ENCODE measurements around the gene RGS3.
A peak's percentile ranks its signal among the peaks of the same experiment; 100 is the strongest.

RGS3 gene

DNA sequence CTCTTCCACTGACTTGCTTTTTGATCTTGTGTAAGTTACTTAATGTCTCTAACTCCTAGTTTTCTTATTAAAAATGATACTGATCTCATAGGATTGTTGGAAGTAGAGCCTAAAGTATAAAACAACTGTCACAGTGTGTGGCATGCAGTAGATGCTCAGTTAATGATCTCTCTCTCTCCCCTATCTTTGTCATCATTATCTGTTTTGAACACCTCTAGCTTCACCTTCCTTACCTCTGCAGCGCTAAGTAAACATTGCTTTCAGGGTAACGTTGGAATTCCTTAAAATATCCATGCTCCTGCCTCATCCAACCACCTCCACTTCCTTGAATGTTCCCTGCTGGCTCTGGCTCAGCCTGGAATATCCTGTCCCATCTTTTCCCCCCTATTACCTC lies 110.4 kb downstream of the RGS3 start:
- H3K4me3 Mint-ChIP-seq, result no peak overlapping the region
- H3K4me1 Mint-ChIP-seq (ENCODE audit: low read depth), result peaks cover 28% of the 10 kb centered on the region
- H3K36me3 Mint-ChIP-seq (ENCODE audit: low read depth), result no peaks in the 10 kb centered on the region
- no peaks in the 10 kb centered on the region for H3K27me3 Mint-ChIP-seq (ENCODE audit: low read depth)
- no peak overlapping the region for H3K27ac Mint-ChIP-seq
- no peaks in the 10 kb centered on the region for H3K9me3 Mint-ChIP-seq

DNA sequence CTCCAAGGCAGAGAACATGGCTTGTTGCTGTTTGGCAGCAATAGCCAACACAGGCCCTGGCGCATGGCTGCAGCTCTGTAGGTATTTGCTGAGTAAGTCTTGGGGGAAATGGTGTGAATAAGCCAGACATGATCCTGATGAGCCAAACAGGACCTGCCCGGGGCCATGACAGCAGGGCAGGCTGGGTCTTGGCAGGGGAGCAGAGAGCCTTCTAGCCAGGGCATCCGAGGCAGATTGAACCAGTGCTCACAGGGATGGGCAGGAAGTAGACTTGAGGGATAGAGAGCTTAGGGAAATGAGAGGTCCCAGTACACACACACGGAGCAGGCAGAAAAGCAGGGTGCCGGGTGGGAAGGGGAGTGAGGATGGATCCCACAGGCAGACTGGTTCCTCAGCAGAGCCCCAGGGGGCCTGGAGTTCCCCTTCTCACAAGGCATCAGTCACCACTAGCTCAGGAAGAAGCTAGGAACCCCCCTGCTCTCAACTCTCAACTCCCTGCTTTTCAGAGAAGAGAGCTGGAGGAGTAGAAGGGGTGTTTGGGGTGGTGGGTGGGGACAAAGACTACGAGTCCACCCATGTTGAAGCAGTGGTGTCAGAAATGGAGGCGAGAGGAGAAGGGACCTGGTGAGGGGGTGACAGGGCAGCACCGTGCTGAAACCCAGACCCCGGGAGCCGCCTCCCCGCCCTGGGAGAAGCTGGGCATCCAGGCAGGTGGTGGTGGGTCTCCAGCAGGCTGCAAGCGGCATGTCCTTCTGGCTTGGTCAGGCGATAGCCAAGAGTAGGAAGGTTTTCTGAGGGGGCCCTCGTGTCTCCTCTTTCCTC lies 111.1 kb downstream of the RGS3 start:
- H3K27ac Mint-ChIP-seq, result no peak overlapping the region
- H3K4me1 Mint-ChIP-seq (ENCODE audit: low read depth), result peaks cover 35% of the 10 kb centered on the region
- H3K4me3 Mint-ChIP-seq, result no peak overlapping the region

DNA sequence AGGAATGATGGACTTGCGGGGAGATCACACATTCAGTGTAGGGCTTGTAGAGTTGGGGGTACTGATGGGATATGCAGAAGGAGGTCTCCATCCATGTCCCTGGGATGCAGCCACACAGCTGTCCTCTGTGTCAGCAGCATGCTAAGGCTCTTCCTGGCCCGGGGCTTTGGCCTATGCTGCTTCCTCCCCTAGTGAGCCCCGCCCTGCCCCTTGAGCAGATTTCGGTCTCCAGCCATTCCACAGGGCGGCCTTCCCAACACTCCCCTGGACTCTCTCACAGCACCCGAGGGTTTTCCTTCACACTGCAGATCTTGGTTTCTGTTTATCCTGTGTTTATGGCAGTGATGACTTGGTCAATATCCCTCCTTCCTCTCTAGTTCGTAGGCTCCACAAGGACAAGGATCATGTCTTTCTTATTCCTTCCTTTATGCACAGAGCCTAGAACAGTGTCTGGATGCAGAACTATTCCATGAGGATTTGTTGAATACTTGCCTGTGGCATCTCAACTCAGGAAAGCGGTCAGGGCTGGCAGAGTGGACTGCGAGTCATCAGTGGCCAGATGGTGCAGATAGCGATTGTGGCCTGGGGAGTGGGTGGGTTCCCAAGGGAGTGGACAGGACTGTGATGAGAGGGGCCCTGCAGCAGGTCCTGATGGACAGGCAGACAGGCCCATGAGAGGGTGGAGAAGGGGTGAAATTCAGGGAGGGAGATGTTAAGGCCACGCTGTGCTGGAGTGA lies 114.2 kb downstream of the RGS3 start:
- H3K27me3 Mint-ChIP-seq (ENCODE audit: low read depth), result no peaks in the 10 kb centered on the region
- H3K4me1 Mint-ChIP-seq (ENCODE audit: low read depth), result peaks cover 52% of the 10 kb centered on the region
- no peaks in the 10 kb centered on the region for H3K36me3 Mint-ChIP-seq (ENCODE audit: low read depth)
- H3K27ac Mint-ChIP-seq, result peak overlapping the region; percentile 82
- peak overlapping the region; percentile 33 for H3K4me3 Mint-ChIP-seq
- H3K9me3 Mint-ChIP-seq, result no peaks in the 10 kb centered on the region

More for the DNA sequence above, 111.1 kb downstream of the RGS3 start:
- Mint-ChIP-seq H3K9me3 (no peaks in the 10 kb centered on the region), H3K36me3 (ENCODE audit: low read depth) (no peaks in the 10 kb centered on the region), H3K27me3 (ENCODE audit: low read depth) (no peaks in the 10 kb centered on the region)

DNA sequence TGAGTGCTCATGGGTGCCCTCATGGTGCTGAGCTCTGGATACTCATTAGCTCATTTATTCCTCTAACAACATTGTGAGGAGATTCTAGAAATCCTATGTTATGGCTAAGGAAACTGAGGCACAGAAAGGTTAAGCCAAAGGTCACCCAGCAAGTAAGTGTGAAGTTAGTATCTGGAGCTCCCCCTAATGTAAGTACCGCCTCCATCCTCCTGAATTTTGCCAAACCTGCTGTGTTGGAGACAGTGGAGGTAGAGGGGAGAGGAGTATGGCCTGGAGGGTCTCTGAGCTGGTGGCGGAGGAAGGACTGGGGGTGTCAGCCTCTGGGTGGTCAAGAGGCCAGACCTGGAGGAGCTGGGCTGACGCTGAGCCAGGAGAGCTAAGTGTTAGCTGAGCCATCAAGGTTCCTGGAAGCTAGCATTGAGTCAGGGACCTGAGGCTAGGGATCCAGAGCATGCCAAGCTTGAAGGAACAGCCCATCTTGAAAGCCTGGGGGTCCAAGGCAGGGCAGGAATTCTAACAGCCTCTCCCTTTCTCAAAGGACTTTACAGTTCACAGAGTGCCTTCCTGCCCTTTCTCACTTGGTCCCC lies 114.8 kb downstream of the RGS3 start:
- H3K9me3 Mint-ChIP-seq, result no peaks in the 10 kb centered on the region
- no peaks in the 10 kb centered on the region for H3K27me3 Mint-ChIP-seq (ENCODE audit: low read depth)
- H3K27ac Mint-ChIP-seq, result peak overlapping the region; percentile 82
- H3K36me3 Mint-ChIP-seq (ENCODE audit: low read depth), result peaks cover 2% of the 10 kb centered on the region
- H3K4me1 Mint-ChIP-seq (ENCODE audit: low read depth), result peaks cover 52% of the 10 kb centered on the region
- peak overlapping the region; percentile 62 for H3K4me3 Mint-ChIP-seq

DNA sequence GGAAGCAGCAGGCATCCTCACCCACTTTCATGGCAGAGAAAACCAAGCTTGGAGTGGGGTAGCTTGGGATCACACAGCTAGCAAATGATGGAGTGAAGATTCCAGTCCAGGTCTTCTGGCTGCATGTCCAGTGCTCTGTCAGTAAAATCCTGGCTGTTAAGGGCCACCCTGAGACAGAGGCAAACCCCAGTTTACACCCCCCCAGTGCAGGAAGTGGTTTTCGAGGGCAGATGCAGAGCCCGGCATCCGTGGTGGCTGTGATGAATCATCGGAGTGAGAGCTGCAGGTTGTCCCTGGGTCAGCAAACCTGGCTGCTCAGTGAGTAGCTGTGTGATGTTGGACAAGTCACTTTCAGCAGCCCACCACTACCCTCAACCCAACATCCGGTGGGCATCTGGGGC lies 115.4 kb downstream of the RGS3 start:
- Mint-ChIP-seq H3K9me3 (no peaks in the 10 kb centered on the region), H3K4me1 (ENCODE audit: low read depth) (peaks cover 51% of the 10 kb centered on the region), H3K27ac (peak overlapping the region; percentile 82), H3K36me3 (ENCODE audit: low read depth) (peaks cover 6% of the 10 kb centered on the region), H3K27me3 (ENCODE audit: low read depth) (no peaks in the 10 kb centered on the region), H3K4me3 (peak overlapping the region; percentile 62)

DNA sequence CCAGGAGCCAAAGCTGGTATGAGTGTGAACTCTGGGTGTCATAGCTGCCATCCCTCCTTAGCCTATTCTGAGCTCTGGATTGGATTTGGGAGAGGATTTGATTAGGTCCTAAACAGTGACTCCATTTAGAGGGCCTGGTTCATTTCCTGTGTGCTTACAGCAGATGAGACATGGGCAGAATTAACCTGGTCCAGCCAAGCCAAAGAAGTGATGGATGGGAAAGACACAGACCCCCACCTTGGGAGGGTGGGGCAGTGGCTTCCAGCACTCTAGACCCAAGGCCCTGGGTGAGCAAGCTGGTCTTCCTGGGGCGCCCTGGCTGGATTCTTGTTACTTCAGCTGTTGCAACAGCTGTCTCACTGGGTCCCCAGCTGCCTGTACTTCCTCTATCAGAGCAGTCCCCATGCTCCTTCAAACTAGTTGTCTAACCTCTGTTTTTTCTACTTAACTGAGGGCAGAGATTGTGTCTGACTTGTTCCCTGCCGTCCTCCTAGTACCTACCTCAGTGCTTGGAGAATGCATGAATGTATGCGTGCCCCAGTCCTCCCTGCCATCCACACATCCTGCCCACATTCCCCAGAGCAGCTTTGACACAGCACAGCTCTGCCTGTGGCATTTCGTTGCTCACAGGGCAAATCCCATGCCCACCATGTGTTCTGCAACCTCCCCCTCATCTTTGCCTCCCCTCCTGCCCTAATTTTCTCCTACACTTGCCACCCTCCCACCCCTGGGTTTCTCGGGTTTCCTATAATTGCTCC lies 115.9 kb downstream of the RGS3 start:
- H3K4me1 Mint-ChIP-seq (ENCODE audit: low read depth), result peaks cover 45% of the 10 kb centered on the region

DNA sequence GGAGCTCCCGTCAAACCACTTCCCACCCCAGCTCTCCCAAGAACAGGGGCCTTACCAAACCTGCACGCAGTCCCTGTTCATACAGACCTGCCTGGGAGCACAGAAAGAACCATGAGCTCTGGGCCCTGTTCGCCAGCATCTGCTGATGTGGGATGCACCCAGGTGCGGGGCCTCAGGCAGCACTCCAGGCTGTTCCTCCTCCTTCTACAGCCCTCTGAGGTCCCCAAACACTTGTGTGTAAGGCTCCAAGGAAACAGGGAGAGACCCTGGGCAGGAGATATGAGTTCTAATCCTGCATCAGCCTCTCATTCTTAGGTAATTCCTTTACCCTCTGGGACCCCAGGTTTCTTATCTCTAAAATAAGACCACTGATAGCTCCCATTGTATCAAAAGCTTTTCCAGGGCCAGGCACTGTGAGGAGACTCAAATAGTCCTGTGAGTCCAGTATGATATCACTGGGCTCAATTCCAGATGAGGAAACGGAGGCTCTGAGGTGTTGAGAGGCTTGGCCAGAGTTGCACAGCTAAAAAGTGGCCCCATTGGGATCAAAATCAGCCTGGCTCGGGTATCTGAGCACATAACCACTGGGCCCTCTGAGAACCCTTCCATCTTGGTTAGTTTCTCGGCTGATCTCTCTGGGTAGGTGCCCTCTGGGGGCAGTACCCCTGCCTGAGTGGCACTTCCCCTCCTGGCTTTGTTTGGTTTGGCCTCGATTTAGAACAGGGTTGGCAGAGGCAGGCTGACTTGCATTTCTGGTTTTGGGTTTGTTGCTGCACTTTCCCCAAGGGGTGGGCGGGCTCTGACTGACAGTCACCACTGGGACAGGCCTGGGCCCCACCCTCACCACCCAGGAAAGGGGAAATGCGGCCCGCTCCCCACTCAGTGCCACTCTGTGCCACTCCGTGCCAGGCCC lies 116.8 kb downstream of the RGS3 start:
- H3K36me3 Mint-ChIP-seq (ENCODE audit: low read depth), result peaks cover 7% of the 10 kb centered on the region
- peaks cover 49% of the 10 kb centered on the region for H3K4me1 Mint-ChIP-seq (ENCODE audit: low read depth)
- no peaks in the 10 kb centered on the region for H3K9me3 Mint-ChIP-seq
- peak overlapping the region; percentile 82 for H3K27ac Mint-ChIP-seq
- no peaks in the 10 kb centered on the region for H3K27me3 Mint-ChIP-seq (ENCODE audit: low read depth)
- H3K4me3 Mint-ChIP-seq, result peak overlapping the region; percentile 67

More for the DNA sequence above, 115.9 kb downstream of the RGS3 start:
- peak overlapping the region; percentile 82 for H3K27ac Mint-ChIP-seq
- no peaks in the 10 kb centered on the region for H3K9me3 Mint-ChIP-seq
- peaks cover 7% of the 10 kb centered on the region for H3K36me3 Mint-ChIP-seq (ENCODE audit: low read depth)
- peak overlapping the region; percentile 62 for H3K4me3 Mint-ChIP-seq
- no peaks in the 10 kb centered on the region for H3K27me3 Mint-ChIP-seq (ENCODE audit: low read depth)

DNA sequence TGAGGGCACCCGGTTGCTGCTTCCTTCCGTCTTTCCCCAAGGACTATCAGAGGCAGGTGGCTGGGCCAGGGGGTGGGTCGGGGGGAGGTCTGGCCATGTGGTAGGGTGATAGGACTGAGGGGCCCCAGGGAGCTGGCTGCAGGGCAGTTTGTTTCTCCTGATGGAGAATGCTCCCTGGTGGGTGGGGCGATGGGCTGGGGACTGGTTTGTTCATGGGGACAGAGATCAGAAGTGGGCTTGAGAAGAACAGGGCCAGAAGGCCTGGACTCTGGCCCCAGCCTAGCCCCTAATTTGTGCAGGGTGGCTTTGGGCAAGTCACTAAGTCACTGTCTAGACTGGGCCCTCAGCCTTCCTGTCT lies 117.4 kb downstream of the RGS3 start:
- Mint-ChIP-seq H3K27me3 (ENCODE audit: low read depth) (no peaks in the 10 kb centered on the region), H3K36me3 (ENCODE audit: low read depth) (peaks cover 7% of the 10 kb centered on the region), H3K27ac (peak overlapping the region; percentile 69), H3K4me3 (peak overlapping the region; percentile 67), H3K4me1 (ENCODE audit: low read depth) (peaks cover 51% of the 10 kb centered on the region), H3K9me3 (no peaks in the 10 kb centered on the region)

DNA sequence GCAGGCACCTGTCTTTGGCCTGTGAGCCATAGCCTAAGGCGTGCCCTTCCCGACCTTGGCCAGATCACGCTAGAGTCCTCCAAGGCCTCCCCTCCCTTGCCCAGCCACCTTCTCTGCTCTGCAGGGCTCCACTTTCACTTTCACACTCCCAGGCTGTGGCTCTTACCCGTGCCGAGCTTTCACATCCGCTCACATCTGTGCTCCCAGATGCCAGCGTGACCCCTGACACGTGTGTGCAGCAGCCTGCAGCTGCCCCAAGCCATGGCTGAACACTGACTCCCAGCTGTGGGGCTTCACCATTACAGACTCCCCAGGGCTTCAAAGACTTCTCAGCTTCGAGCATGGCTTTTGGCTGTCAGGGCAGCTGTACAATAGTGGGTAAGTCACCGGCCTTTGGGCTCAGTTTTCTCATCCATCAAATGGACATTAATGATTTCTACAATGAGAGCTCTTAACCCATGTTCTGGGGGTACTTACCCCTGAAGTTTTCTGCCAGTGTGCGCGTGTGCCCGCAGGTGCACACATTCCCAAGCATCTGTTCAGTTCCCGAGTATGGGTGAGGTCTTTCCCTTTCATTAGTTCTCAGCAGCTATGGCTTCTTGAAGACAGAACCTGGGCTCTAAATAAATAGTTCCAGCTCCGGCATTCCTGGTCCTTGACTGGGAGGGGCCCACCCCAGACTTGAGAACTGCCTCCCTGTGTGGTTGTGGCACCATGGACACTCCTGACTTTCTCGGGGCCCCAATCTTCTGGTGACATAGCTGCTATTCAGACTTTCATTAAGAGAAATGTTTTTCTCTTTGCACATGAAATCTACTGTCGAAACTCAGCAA lies 118.6 kb downstream of the RGS3 start:
- peak overlapping the region; percentile 85 for H3K27ac Mint-ChIP-seq

DNA sequence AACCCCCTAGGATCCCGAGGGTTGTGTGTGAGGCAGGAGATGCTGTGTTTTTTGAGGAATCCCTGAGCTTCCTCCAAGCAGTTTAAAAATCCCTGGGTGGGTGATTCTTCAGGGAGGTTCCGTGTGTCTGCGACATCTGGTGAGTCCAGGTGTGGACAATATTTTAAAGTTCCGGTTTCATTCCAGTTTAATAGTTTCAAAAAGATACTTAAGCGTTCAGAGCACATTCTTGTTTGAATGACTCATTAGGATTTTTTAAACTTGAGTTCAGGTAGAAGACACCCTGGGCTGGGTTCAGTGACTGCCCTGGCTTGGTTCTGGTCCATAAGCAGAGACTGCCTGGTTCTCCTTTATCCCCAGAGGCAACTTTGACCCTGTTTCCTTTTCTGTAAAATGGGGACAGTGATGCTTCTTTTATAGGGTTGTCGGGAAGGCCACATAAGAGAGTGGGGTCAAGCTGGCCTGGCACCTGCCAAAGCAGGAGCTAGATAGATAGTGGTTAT lies 119.2 kb downstream of the RGS3 start:
- H3K4me1 Mint-ChIP-seq (ENCODE audit: low read depth), result peaks cover 55% of the 10 kb centered on the region
- H3K27me3 Mint-ChIP-seq (ENCODE audit: low read depth), result no peaks in the 10 kb centered on the region
- H3K27ac Mint-ChIP-seq, result no peak overlapping the region
- no peaks in the 10 kb centered on the region for H3K9me3 Mint-ChIP-seq
- peaks cover 9% of the 10 kb centered on the region for H3K36me3 Mint-ChIP-seq (ENCODE audit: low read depth)
- no peak overlapping the region for H3K4me3 Mint-ChIP-seq

More for the DNA sequence above, 118.6 kb downstream of the RGS3 start:
- Mint-ChIP-seq H3K27me3 (ENCODE audit: low read depth) (no peaks in the 10 kb centered on the region), H3K9me3 (no peaks in the 10 kb centered on the region), H3K4me3 (peak overlapping the region; percentile 72), H3K4me1 (ENCODE audit: low read depth) (peaks cover 60% of the 10 kb centered on the region), H3K36me3 (ENCODE audit: low read depth) (peaks cover 9% of the 10 kb centered on the region)

DNA sequence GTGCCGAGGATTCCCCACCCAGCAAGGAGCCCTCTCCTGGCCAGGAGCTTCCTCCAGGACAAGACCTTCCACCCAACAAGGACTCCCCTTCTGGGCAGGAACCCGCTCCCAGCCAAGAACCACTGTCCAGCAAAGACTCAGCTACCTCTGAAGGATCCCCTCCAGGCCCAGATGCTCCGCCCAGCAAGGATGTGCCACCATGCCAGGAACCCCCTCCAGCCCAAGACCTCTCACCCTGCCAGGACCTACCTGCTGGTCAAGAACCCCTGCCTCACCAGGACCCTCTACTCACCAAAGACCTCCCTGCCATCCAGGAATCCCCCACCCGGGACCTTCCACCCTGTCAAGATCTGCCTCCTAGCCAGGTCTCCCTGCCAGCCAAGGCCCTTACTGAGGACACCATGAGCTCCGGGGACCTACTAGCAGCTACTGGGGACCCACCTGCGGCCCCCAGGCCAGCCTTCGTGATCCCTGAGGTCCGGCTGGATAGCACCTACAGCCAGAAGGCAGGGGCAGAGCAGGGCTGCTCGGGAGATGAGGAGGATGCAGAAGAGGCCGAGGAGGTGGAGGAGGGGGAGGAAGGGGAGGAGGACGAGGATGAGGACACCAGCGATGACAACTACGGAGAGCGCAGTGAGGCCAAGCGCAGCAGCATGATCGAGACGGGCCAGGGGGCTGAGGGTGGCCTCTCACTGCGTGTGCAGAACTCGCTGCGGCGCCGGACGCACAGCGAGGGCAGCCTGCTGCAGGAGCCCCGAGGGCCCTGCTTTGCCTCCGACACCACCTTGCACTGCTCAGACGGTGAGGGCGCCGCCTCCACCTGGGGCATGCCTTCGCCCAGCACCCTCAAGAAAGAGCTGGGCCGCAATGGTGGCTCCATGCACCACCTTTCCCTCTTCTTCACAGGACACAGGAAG lies 120.2 kb downstream of the RGS3 start:
- no peaks in the 10 kb centered on the region for H3K9me3 Mint-ChIP-seq
- peaks cover 9% of the 10 kb centered on the region for H3K36me3 Mint-ChIP-seq (ENCODE audit: low read depth)
- H3K4me1 Mint-ChIP-seq (ENCODE audit: low read depth), result peaks cover 47% of the 10 kb centered on the region
- no peak overlapping the region for H3K27ac Mint-ChIP-seq
- no peaks in the 10 kb centered on the region for H3K27me3 Mint-ChIP-seq (ENCODE audit: low read depth)
- H3K4me3 Mint-ChIP-seq, result no peak overlapping the region

Data from T-helper 1 cell treated with Interleukin-12 subunit alpha and Interleukin-12 subunit beta and Interleukin-4 antibody, amounts not matched to agents 30 μg/mL and 1 μg/mL, for 36 hours (primary cell).